ENCODE data around the gene GSC2. TPM values are rescaled to one million over a fixed set of nuclear protein-coding genes. Genes with fewer than 3 reads are reported as not detected.

The GSC2 gene
- total and polyA plus RNA-seq, 9 of the 15 experiments (the other 6 are each of a cell fraction or from before 2014, with no cell fraction given) = not detected

GRCh38 chr22:19169002-19169946 is 19.2 kb upstream of the GSC2 start (continued):
- TF ChIP-seq PHF8 (IDR thresholded peaks at IDR 0.05; ENCODE audit: borderline replicate concordance, low read length) (peak; percentile 13; the same call in 1 of the 2 replicates), GABPA (tag; conservative IDR thresholded peaks at IDR 0.05; ENCODE audit: low read depth) (no peak), FUS (optimal IDR thresholded peaks at IDR 0.05; ENCODE audit: low read depth, low read length) (no peak), HDAC6 (IDR thresholded peaks at IDR 0.05; ENCODE audit: low read depth, low read length) (0 out of 2 replicates have a peak, but pooled peaks have one; percentile 49), PCBP1 (IDR thresholded peaks at IDR 0.05; ENCODE audit: low read depth, low read length, poor library complexity, severe bottlenecking) (no peak), BCL6 (CRISPR knock-in tag; IDR thresholded peaks at IDR 0.05) (no peak), ZNF224 (CRISPR knock-in tag; IDR thresholded peaks at IDR 0.05) (no peak), YBX1 (IDR thresholded peaks at IDR 0.05) (no peak), ZNF644 (tag; IDR thresholded peaks at IDR 0.05; ENCODE audit: low read depth) (no peak), TOE1 (IDR thresholded peaks at IDR 0.05; ENCODE audit: borderline replicate concordance) (no peak), TOE1 (CRISPR knock-in tag; IDR thresholded peaks at IDR 0.05; ENCODE audit: borderline replicate concordance, low read depth) (no peak), ZNF449 (CRISPR knock-in tag; IDR thresholded peaks at IDR 0.05) (no peak), KAT8 (IDR thresholded peaks at IDR 0.05; ENCODE audit: low read depth) (no peak), ZNF668 (CRISPR knock-in tag; IDR thresholded peaks at IDR 0.05) (no peak), KLF1 (tag; IDR thresholded peaks at IDR 0.05) (peak; percentile 76; the same call in 1 of the 2 replicates), ZNF212 (CRISPR knock-in tag; IDR thresholded peaks at IDR 0.05) (no peak), ZFP36 (IDR thresholded peaks at IDR 0.05; ENCODE audit: low read depth, low read length, partially characterized antibody) (no peak), LCOR (CRISPR knock-in tag; IDR thresholded peaks at IDR 0.05) (no peak), MYBL2 (IDR thresholded peaks at IDR 0.05; ENCODE audit: low read depth) (no peak), MYBL2 (CRISPR knock-in tag; IDR thresholded peaks at IDR 0.05; ENCODE audit: borderline replicate concordance) (no peak)
- TF ChIP-seq, protein P1, sequence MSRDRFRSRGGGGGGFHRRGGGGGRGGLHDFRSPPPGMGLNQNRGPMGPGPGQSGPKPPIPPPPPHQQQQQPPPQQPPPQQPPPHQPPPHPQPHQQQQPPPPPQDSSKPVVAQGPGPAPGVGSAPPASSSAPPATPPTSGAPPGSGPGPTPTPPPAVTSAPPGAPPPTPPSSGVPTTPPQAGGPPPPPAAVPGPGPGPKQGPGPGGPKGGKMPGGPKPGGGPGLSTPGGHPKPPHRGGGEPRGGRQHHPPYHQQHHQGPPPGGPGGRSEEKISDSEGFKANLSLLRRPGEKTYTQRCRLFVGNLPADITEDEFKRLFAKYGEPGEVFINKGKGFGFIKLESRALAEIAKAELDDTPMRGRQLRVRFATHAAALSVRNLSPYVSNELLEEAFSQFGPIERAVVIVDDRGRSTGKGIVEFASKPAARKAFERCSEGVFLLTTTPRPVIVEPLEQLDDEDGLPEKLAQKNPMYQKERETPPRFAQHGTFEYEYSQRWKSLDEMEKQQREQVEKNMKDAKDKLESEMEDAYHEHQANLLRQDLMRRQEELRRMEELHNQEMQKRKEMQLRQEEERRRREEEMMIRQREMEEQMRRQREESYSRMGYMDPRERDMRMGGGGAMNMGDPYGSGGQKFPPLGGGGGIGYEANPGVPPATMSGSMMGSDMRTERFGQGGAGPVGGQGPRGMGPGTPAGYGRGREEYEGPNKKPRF (IDR thresholded peaks at IDR 0.05; ENCODE audit: low read depth, low read length) = no peak
- TF ChIP-seq, protein P2, sequence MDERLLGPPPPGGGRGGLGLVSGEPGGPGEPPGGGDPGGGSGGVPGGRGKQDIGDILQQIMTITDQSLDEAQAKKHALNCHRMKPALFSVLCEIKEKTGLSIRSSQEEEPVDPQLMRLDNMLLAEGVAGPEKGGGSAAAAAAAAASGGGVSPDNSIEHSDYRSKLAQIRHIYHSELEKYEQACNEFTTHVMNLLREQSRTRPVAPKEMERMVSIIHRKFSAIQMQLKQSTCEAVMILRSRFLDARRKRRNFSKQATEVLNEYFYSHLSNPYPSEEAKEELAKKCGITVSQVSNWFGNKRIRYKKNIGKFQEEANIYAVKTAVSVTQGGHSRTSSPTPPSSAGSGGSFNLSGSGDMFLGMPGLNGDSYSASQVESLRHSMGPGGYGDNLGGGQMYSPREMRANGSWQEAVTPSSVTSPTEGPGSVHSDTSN (CRISPR knock-in tag; IDR thresholded peaks at IDR 0.05; ENCODE audit: low read depth) = no peak
- TF ChIP-seq, protein P2 (tag; conservative IDR thresholded peaks at IDR 0.05; ENCODE audit: low read depth) = no peak

All from K562 (cell line).